Memory B cell (primary cell): Measurements from ENCODE around the gene POLK.
"Not testable (repeated sequence)": the region's sequence is repeated elsewhere in the genome, so short reads cannot be mapped to it uniquely, and the experiment has no call there.

ENCODE experiments used
- ATAC-seq: fragments of 150-1000 bp; cut with Tn5 transposase; 2 replicates; pipeline ENCODE4 v1.10.0; 2021; ENCODE audit warnings: low read depth, mild to moderate bottlenecking, moderate library complexity
- DNase-seq, 2 donors: peaks; one replicate each; pipeline ENCODE4 v3.0.0; 2022; ENCODE audit warnings: low spot score in 2 of 2
- H3K27ac Mint-ChIP-seq: one replicate; pipeline ENCODE4 v1.8.0; 2022; ENCODE audit warnings: mild to moderate bottlenecking, moderate library complexity, mixed read lengths
- H3K27me3 Mint-ChIP-seq: one replicate; pipeline ENCODE4 v1.8.0; 2022; ENCODE audit warnings: mixed read lengths
- H3K36me3 Mint-ChIP-seq: one replicate; pipeline ENCODE4 v1.8.0; 2022; ENCODE audit warnings: mild to moderate bottlenecking, mixed read lengths
- H3K4me1 Mint-ChIP-seq: one replicate; pipeline ENCODE4 v1.8.0; 2022; ENCODE audit warnings: mixed read lengths
- H3K4me3 Mint-ChIP-seq: one replicate; pipeline ENCODE4 v1.8.0; 2022; ENCODE audit warnings: mild to moderate bottlenecking, moderate library complexity, mixed read lengths
- H3K9me3 Mint-ChIP-seq: one replicate; pipeline ENCODE4 v1.8.0; 2022; ENCODE audit warnings: mixed read lengths

POLK gene

GRCh38 chr5:75545131-75545530 is 33.4 kb downstream of the POLK start:
- H3K4me1 Mint-ChIP-seq: peaks cover 11% of the 10 kb centered on the region
- no peaks in the 10 kb centered on the region for H3K27me3 Mint-ChIP-seq
- H3K4me3 Mint-ChIP-seq: no peak overlapping the region
- peaks cover 9% of the 10 kb centered on the region for H3K36me3 Mint-ChIP-seq
- ATAC-seq (no peak), DNase-seq (no peak)
- H3K27ac Mint-ChIP-seq: no peak overlapping the region
- no peaks in the 10 kb centered on the region for H3K9me3 Mint-ChIP-seq

DNA sequence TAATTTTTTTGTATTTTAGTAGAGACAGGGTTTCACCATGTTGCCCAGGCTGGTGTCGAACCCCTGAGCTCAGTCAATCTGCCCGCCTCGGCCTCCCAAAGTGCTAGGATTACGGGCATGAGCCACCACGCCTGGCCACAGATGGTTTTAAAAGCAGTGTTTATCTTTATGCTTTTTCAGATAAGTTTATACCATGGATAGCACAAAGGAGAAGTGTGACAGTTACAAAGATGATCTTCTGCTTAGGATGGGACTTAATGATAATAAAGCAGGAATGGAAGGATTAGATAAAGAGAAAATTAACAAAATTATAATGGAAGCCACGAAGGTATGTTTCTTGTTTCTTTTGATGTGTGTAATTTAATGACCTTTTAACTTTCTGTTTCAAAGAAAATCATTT is 35.1 kb downstream of the POLK start:
- Mint-ChIP-seq H3K4me3 (no peak overlapping the region), H3K36me3 (peaks cover 14% of the 10 kb centered on the region), H3K9me3 (no peaks in the 10 kb centered on the region), H3K4me1 (peaks cover 14% of the 10 kb centered on the region), H3K27ac (no peak overlapping the region), H3K27me3 (no peaks in the 10 kb centered on the region)
- ATAC-seq: no peak
- DNase-seq: no peak

DNA sequence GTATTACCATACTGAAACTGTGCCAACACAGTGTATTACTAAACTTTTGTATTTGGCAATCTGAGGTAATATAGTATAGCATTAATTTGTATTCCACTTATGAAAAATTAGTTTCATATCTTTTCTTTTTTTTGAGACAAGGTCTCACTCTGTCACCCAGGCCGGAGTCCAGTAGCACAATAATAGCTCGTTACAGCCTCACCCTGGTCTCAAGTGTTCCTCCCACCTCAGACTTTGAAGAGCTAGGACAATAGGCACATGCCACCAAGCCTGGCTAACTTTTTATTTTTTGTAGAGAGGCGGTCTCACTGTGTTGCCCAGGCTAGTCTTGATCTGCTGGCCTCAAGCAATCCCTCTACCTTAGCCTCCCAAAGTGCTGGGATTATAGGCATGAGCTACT is 36.1 kb downstream of the POLK start:
- H3K27me3 Mint-ChIP-seq: no peaks in the 10 kb centered on the region
- H3K27ac Mint-ChIP-seq: no peak overlapping the region
- H3K9me3 Mint-ChIP-seq: no peaks in the 10 kb centered on the region
- ATAC-seq (no peak), DNase-seq (no peak)
- no peak overlapping the region for H3K4me3 Mint-ChIP-seq
- H3K36me3 Mint-ChIP-seq: peaks cover 17% of the 10 kb centered on the region
- H3K4me1 Mint-ChIP-seq: peaks cover 10% of the 10 kb centered on the region

GRCh38 chr5:75550597-75550996 is 38.9 kb downstream of the POLK start:
- no peak overlapping the region for H3K4me3 Mint-ChIP-seq
- H3K36me3 Mint-ChIP-seq: peaks cover 22% of the 10 kb centered on the region
- peak overlapping the region; percentile 24 for H3K27ac Mint-ChIP-seq
- no peak for DNase-seq
- H3K4me1 Mint-ChIP-seq: peaks cover 13% of the 10 kb centered on the region
- peak; percentile 61 for ATAC-seq
- H3K27me3 Mint-ChIP-seq: no peaks in the 10 kb centered on the region
- H3K9me3 Mint-ChIP-seq: no peaks in the 10 kb centered on the region

GRCh38 chr5:75551471-75551870 is 39.8 kb downstream of the POLK start:
- Mint-ChIP-seq H3K27ac (peak overlapping the region; percentile 24), H3K9me3 (no peaks in the 10 kb centered on the region)
- DNase-seq: no peak

DNA sequence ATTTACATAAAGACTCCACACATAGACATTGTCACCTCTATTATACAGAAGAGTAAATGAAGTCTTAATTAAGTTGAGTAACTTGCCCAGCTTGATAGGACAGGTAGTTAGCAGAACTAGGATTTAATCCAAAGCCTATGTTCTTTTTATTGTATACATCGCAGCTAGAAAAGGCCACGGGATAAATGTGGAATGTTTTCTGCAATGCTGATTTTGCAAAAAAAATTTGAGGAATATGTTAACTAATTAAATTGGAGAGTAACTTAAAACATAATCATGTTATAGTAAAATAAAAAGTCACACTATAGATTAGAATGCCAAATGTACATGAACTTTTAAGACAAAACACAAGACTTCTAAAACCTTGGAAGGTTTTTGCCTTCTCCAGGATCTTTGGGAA is 41.1 kb downstream of the POLK start:
- no peak overlapping the region for H3K27ac Mint-ChIP-seq
- no peaks in the 10 kb centered on the region for H3K9me3 Mint-ChIP-seq
- no peaks in the 10 kb centered on the region for H3K27me3 Mint-ChIP-seq
- DNase-seq (no peak), ATAC-seq (no peak)
- peaks cover 10% of the 10 kb centered on the region for H3K4me1 Mint-ChIP-seq
- peaks cover 33% of the 10 kb centered on the region for H3K36me3 Mint-ChIP-seq
- no peak overlapping the region for H3K4me3 Mint-ChIP-seq

More at GRCh38 chr5:75551471-75551870, 39.8 kb downstream of the POLK start:
- peaks cover 13% of the 10 kb centered on the region for H3K4me1 Mint-ChIP-seq
- H3K36me3 Mint-ChIP-seq: peaks cover 25% of the 10 kb centered on the region
- ATAC-seq: no peak
- H3K27me3 Mint-ChIP-seq: no peaks in the 10 kb centered on the region
- no peak overlapping the region for H3K4me3 Mint-ChIP-seq

- Mint-ChIP-seq H3K4me1 (peaks cover 10% of the 10 kb centered on the region), H3K27ac (no peak overlapping the region), H3K36me3 (peaks cover 34% of the 10 kb centered on the region), H3K4me3 (no peak overlapping the region), H3K9me3 (no peaks in the 10 kb centered on the region), H3K27me3 (no peaks in the 10 kb centered on the region)
- DNase-seq (no peak), ATAC-seq (no peak)
Measured at GRCh38 chr5:75553358-75553757, 41.7 kb downstream of the POLK start.

- H3K36me3 Mint-ChIP-seq: peaks cover 52% of the 10 kb centered on the region
- ATAC-seq (no peak), DNase-seq (no peak)
- no peaks in the 10 kb centered on the region for H3K27me3 Mint-ChIP-seq
- no peak overlapping the region for H3K27ac Mint-ChIP-seq
- H3K4me3 Mint-ChIP-seq: no peak overlapping the region
- peaks cover 10% of the 10 kb centered on the region for H3K9me3 Mint-ChIP-seq
- H3K4me1 Mint-ChIP-seq: peaks cover 16% of the 10 kb centered on the region
Measured at GRCh38 chr5:75558221-75558620, 46.5 kb downstream of the POLK start.

GRCh38 chr5:75558981-75559632 is 47.4 kb downstream of the POLK start:
- ATAC-seq: no peak
- Mint-ChIP-seq H3K9me3 (peaks cover 17% of the 10 kb centered on the region), H3K36me3 (peaks cover 58% of the 10 kb centered on the region), H3K4me1 (peaks cover 19% of the 10 kb centered on the region), H3K27ac (no peak overlapping the region), H3K27me3 (no peaks in the 10 kb centered on the region), H3K4me3 (no peak overlapping the region)
- DNase-seq: no peak

DNA sequence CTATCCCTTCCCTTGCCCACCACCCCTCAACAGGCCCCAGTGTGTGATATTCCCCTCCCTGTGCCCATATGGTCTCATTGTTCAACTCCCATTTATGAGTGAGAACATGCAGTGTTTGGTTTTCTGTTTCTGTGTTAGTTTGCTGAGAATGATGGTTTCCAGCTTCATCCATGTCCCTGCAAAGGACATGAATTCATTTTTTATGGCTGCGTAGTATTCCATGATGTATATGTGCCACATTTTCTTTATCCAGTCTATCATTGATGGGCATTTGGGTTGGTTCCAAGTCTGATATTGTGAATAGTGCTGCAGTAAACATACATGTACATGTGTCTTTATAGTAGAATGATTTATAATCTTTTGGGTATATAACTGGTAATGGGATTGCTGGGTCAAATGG is 49.0 kb downstream of the POLK start:
- Mint-ChIP-seq H3K4me1 (peaks cover 22% of the 10 kb centered on the region), H3K36me3 (peaks cover 58% of the 10 kb centered on the region), H3K9me3 (peaks cover 18% of the 10 kb centered on the region)
- DNase-seq, H3K27me3 Mint-ChIP-seq, H3K4me3 Mint-ChIP-seq, H3K27ac Mint-ChIP-seq, ATAC-seq: not testable (repeated sequence)

GRCh38 chr5:75565991-75566709 is 54.5 kb downstream of the POLK start:
- Mint-ChIP-seq H3K9me3 (peaks cover 17% of the 10 kb centered on the region), H3K27ac (peak overlapping the region; percentile 37), H3K36me3 (peaks cover 32% of the 10 kb centered on the region), H3K4me3 (peak overlapping the region; percentile 61), H3K4me1 (peaks cover 32% of the 10 kb centered on the region)
- H3K27me3 Mint-ChIP-seq, DNase-seq: not testable (repeated sequence)
- ATAC-seq: peak; percentile 40

- Mint-ChIP-seq H3K4me1 (peaks cover 30% of the 10 kb centered on the region), H3K4me3 (peak overlapping the region; percentile 61), H3K27me3 (no peaks in the 10 kb centered on the region), H3K36me3 (peaks cover 29% of the 10 kb centered on the region), H3K9me3 (peaks cover 14% of the 10 kb centered on the region), H3K27ac (peak overlapping the region; percentile 37)
- DNase-seq (peak in 1 of 2 donors; percentile 20), ATAC-seq (peak; percentile 86)
Measured at GRCh38 chr5:75566710-75567309, 55.1 kb downstream of the POLK start.

GRCh38 chr5:75567710-75568109 is 56.0 kb downstream of the POLK start:
- H3K27ac Mint-ChIP-seq: peak overlapping the region; percentile 37
- H3K36me3 Mint-ChIP-seq: peaks cover 23% of the 10 kb centered on the region
- peaks cover 9% of the 10 kb centered on the region for H3K9me3 Mint-ChIP-seq
- H3K4me1 Mint-ChIP-seq: peaks cover 26% of the 10 kb centered on the region
- no peaks in the 10 kb centered on the region for H3K27me3 Mint-ChIP-seq
- ATAC-seq (no peak), DNase-seq (no peak)
- H3K4me3 Mint-ChIP-seq: no peak overlapping the region

DNA sequence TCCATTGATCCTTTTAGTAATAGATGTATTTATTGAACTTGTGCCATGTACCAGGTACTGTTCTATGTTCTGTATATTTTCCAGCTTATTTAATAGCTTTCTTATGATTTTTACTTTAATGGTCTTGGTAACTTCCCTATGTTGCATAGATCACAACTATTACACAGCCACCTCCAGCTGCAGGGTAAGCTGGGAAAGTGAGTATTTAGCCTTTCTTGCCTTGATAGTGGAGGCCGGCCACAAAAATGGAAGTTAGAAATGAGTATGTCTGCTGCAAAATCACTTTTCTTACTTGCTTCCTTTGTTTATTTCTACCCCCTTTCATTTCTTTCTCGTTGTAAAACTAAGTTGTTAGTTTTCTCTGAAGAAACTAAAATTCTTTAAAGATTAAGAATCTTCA is 56.5 kb downstream of the POLK start:
- Mint-ChIP-seq H3K36me3 (peaks cover 22% of the 10 kb centered on the region), H3K27me3 (no peaks in the 10 kb centered on the region), H3K4me1 (peaks cover 26% of the 10 kb centered on the region), H3K4me3 (no peak overlapping the region), H3K9me3 (peaks cover 9% of the 10 kb centered on the region), H3K27ac (no peak overlapping the region)
- ATAC-seq: no peak
- DNase-seq: no peak
